AG09309 (cell line): ENCODE results near the gene CDK14.

ENCODE experiments used
- DNase-seq: peaks from one replicate; pipeline ENCODE4 v3.0.0-alpha.2; 2010; ENCODE audit warnings: low read depth
- H3K4me3 ChIP-seq: 2 replicates; pipeline ENCODE4 v1.5.1; 2011; ENCODE audit warnings: mild to moderate bottlenecking, low read depth, low read length, moderate library complexity; ENCODE audit not compliant: control insufficient read depth
- TF ChIP-seq, protein P1 (sequence below): IDR thresholded peaks from 2 replicates; pipeline ENCODE4 v1.5.1; 2011; ENCODE audit warnings: mild to moderate bottlenecking, low read depth, low read length, inconsistent platforms; ENCODE audit not compliant: insufficient read depth, control insufficient read depth; ENCODE audit errors: missing control alignments

The CDK14 gene

GRCh38 chr7:91041141-91041540, 445.0 kb downstream of the CDK14 start:
- no peak for DNase-seq
- TF ChIP-seq, protein P1, sequence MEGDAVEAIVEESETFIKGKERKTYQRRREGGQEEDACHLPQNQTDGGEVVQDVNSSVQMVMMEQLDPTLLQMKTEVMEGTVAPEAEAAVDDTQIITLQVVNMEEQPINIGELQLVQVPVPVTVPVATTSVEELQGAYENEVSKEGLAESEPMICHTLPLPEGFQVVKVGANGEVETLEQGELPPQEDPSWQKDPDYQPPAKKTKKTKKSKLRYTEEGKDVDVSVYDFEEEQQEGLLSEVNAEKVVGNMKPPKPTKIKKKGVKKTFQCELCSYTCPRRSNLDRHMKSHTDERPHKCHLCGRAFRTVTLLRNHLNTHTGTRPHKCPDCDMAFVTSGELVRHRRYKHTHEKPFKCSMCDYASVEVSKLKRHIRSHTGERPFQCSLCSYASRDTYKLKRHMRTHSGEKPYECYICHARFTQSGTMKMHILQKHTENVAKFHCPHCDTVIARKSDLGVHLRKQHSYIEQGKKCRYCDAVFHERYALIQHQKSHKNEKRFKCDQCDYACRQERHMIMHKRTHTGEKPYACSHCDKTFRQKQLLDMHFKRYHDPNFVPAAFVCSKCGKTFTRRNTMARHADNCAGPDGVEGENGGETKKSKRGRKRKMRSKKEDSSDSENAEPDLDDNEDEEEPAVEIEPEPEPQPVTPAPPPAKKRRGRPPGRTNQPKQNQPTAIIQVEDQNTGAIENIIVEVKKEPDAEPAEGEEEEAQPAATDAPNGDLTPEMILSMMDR: no peak

DNA sequence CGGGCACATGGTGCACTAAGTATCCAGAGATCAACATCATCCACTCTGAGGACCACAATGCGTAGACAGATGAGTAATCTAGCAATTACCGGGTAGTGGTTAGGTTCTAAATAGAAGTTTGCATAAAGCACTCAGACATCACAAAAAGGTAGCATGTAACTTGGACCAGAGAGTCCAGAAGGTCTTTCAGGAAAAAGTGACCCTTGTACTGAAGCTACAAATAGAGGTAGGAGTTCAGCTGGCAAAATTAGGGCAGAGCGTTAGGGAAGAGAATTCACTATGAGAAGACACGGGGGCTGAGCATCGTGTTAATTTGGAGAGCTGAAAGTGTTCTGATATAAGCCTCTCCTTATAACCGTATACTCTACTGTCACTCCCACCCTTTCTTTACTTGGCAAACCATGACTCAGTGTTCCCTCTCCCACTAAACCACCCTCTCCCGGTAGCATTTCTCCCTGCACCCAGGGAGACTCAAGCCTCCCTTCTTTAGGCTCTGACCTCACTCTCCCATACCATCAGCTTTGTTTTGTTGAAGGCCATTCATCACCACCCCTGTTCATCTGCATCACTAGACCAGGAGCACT, 445.9 kb downstream of the CDK14 start:
- H3K4me3 ChIP-seq: no peak overlapping the region
- DNase-seq: no peak
- TF ChIP-seq, protein P1: no peak

More at GRCh38 chr7:91041141-91041540, 445.0 kb downstream of the CDK14 start:
- no peak overlapping the region for H3K4me3 ChIP-seq

DNA sequence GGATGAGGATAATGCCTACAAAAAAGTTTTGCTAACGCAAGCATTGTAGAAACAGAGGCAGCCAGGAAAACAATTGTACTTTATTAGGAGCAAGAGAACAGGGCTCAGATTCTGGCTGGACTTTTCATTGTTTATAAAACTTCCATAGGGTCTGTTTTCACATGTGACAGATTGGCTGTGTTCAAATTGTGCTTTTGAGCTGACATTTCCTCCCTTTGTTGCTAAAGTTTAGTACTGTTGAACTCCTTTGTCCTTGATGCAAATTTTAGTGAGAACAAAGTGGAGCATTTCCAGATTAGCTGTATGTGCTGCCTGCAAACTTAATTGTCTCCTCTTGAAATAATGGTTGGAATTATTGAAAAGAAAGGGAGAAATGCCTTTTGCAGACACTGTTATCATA, 447.1 kb downstream of the CDK14 start:
- DNase-seq: no peak
- no peak overlapping the region for H3K4me3 ChIP-seq
- TF ChIP-seq, protein P1: no peak

GRCh38 chr7:91043924-91044645, 448.0 kb downstream of the CDK14 start:
- no peak overlapping the region for H3K4me3 ChIP-seq
- TF ChIP-seq, protein P1: no peak
- DNase-seq: no peak

DNA sequence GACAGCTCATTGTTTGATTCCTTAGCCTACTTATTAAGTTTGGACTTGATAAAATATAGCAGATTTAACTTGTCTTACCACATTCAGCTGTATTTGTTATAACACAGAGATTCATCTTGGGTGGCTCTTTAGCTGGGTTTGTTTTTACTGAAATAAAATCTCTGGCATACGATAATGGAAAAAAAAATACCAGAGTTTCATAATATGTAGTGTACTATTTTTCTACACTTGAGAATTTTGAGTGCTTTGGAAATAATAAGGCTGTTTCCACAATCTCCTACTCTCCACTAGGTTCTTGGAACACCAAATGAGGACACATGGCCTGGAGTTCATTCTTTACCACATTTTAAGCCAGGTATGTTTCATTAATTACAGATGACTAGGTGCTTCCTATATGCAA, 449.5 kb downstream of the CDK14 start:
- no peak overlapping the region for H3K4me3 ChIP-seq
- no peak for DNase-seq
- TF ChIP-seq, protein P1: no peak

DNA sequence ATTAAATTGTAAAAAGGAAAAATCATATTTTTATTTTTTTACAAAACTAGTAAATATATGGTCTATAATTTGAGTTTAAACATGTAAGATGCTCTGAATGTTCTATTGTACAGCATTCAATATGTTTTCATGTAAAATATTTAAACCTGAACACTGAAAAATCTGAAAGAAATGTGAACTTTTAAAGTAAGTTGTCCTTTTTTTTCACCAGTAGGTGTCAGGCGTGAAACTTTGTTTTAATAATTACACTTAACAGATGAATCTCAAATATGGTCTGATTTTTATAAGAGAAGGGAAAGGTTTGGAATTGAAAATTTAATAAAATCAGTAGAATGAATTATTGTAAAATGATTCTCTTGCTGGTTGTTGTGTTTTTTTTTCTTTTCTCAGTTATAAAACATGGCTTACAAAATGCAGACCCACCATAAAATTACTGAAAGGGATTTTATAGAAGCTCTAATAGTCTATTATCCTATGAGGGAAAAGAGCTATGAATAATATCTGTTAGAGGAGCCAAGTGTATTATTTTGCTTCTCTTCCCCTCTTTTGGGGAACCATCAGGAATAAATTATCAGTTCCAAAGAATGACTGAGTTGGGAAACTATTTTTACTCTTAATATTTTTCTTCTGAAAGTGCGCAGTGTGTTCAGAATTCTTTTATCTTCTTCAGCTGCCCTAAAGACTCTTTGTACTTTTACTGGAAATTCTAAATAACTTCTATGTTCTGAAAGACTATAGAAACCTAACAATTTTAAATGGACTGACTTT, 450.4 kb downstream of the CDK14 start:
- no peak overlapping the region for H3K4me3 ChIP-seq
- no peak for DNase-seq
- TF ChIP-seq, protein P1: peak; percentile 20
